Trophoblast cell (in vitro differentiated cells and primary cell): Measurements from ENCODE around the gene MMP15.

ENCODE experiments used
- DNase-seq, 2 donors: peaks; one replicate each; pipeline ENCODE4 v3.0.0-alpha.2; 2016
- H2AFZ ChIP-seq: 2 replicates; pipeline ENCODE4 v1.6.1; 2013; ENCODE audit warnings: low read length, moderate library complexity, mild to moderate bottlenecking; ENCODE audit not compliant: insufficient read depth, poor library complexity
- H2AK5ac ChIP-seq: 2 replicates; pipeline ENCODE4 v1.6.1; 2013; ENCODE audit warnings: mild to moderate bottlenecking, low read length
- H2BK120ac ChIP-seq: 2 replicates; pipeline ENCODE4 v1.6.1; 2013; ENCODE audit warnings: low read length, mild to moderate bottlenecking, moderate library complexity; ENCODE audit not compliant: insufficient read depth, poor library complexity
- H2BK12ac ChIP-seq: 2 replicates; pipeline ENCODE4 v1.6.1; 2013; ENCODE audit warnings: mild to moderate bottlenecking, low read length, moderate library complexity
- H2BK5ac ChIP-seq: 2 replicates; pipeline ENCODE4 v1.6.1; 2013; ENCODE audit warnings: low read length, low read depth, moderate library complexity, mild to moderate bottlenecking; ENCODE audit not compliant: poor library complexity
- H3K14ac ChIP-seq: 2 replicates; pipeline ENCODE4 v1.6.1; 2013; ENCODE audit warnings: mild to moderate bottlenecking, low read length
- H3K18ac ChIP-seq: 2 replicates; pipeline ENCODE4 v1.6.1; 2013; ENCODE audit warnings: mild to moderate bottlenecking, low read length
- H3K23ac ChIP-seq: 2 replicates; pipeline ENCODE4 v1.6.1; 2013; ENCODE audit warnings: low read length
- H3K27ac ChIP-seq: 2 replicates; pipeline ENCODE4 v1.5.1; 2013; ENCODE audit warnings: low read depth, mild to moderate bottlenecking, inconsistent platforms, low read length, moderate library complexity
- H3K27me3 ChIP-seq: 2 replicates; pipeline ENCODE4 v1.6.1; 2013; ENCODE audit warnings: inconsistent platforms, mild to moderate bottlenecking, low read length, moderate library complexity; ENCODE audit not compliant: insufficient read depth
- H3K36me3 ChIP-seq, 2 experiments: 1 replicate in 1 of 2; 2 replicates in 1 of 2; pipeline ENCODE4 v1.6.1; 2013; ENCODE audit warnings: low read length in 2 of 2, mild to moderate bottlenecking in 2 of 2, moderate library complexity in 1 of 2; ENCODE audit not compliant: insufficient read depth in 2 of 2, control insufficient read depth in 1 of 2
- H3K4ac ChIP-seq: 2 replicates; pipeline ENCODE4 v1.6.1; 2013; ENCODE audit warnings: low read depth, mild to moderate bottlenecking, low read length, moderate library complexity
- H3K4me1 ChIP-seq, 2 experiments: 1 replicate in 1 of 2; 2 replicates in 1 of 2; pipeline ENCODE4 v1.6.1; 2013; ENCODE audit warnings: low read length in 2 of 2, mild to moderate bottlenecking in 2 of 2, moderate library complexity in 1 of 2; ENCODE audit not compliant: insufficient read depth in 2 of 2, control insufficient read depth in 1 of 2
- H3K4me2 ChIP-seq: 2 replicates; pipeline ENCODE4 v1.6.1; 2013; ENCODE audit warnings: inconsistent platforms, mild to moderate bottlenecking, low read length, moderate library complexity
- H3K4me3 ChIP-seq: 2 replicates; pipeline ENCODE4 v1.5.1; 2013; ENCODE audit warnings: mild to moderate bottlenecking, low read depth, low read length, inconsistent platforms
- H3K79me1 ChIP-seq: one replicate; pipeline ENCODE4 v1.6.1; 2013; ENCODE audit warnings: low read length
- H3K79me2 ChIP-seq: 2 replicates; pipeline ENCODE4 v1.6.1; 2013; ENCODE audit warnings: low read length, mild to moderate bottlenecking; ENCODE audit not compliant: control insufficient read depth, insufficient read depth, poor library complexity
- H3K9ac ChIP-seq: 2 replicates; pipeline ENCODE4 v1.6.1; 2013; ENCODE audit warnings: mild to moderate bottlenecking, low read length
- H3K9me3 ChIP-seq: 2 replicates; pipeline ENCODE4 v1.6.1; 2013; ENCODE audit warnings: low read depth, mild to moderate bottlenecking, control low read depth, inconsistent platforms, low read length; ENCODE audit not compliant: insufficient read depth
- H4K12ac ChIP-seq: 2 replicates; pipeline ENCODE4 v1.6.1; 2013; ENCODE audit warnings: low read depth, mild to moderate bottlenecking, low read length, moderate library complexity
- H4K8ac ChIP-seq: 2 replicates; pipeline ENCODE4 v1.6.1; 2013; ENCODE audit warnings: low read depth, mild to moderate bottlenecking, low read length, moderate library complexity
- H4K91ac ChIP-seq: one replicate; pipeline ENCODE4 v1.6.1; 2013; ENCODE audit warnings: low read depth, mild to moderate bottlenecking, low read length, moderate library complexity
- WGBS: extraction: QIAGEN DNeasy Blood & Tissue Kit; methylation state at CpG from one replicate; pipeline ENCODE4 v1.1.7; 2013; ENCODE audit warnings: missing lambda C conversion rate; ENCODE audit not compliant: insufficient read length, insufficient coverage; ENCODE audit errors: extremely low coverage; 5-methylcytosine and 5-hydroxymethylcytosine counted together

MMP15 gene

GRCh38 chr16:58020628-58021521 lies 4.7 kb upstream of the MMP15 start:
- no peak overlapping the region for H3K4ac ChIP-seq
- no peaks in the 10 kb centered on the region for H3K79me2 ChIP-seq
- no peak overlapping the region for H3K4me3 ChIP-seq
- no peak overlapping the region for H2AK5ac ChIP-seq
- no peak overlapping the region for H4K12ac ChIP-seq
- no peaks in the 10 kb centered on the region for H3K9me3 ChIP-seq
- no peak overlapping the region for H3K18ac ChIP-seq
- H3K36me3 ChIP-seq, result peaks cover 7 to 16% of the 10 kb centered on the region in 2 experiments
- no peak overlapping the region for H3K9ac ChIP-seq
- H2BK5ac ChIP-seq, result no peak overlapping the region
- H3K4me1 ChIP-seq, result peaks cover 5 to 13% of the 10 kb centered on the region in 2 experiments
- H3K27ac ChIP-seq, result no peak overlapping the region
- H2BK120ac ChIP-seq, result no peak overlapping the region
- peak in 1 of 2 donors; percentile 65 for DNase-seq
- no CpG with 5 or more reads among the region's 8 CpGs for WGBS
- H3K27me3 ChIP-seq, result no peaks in the 10 kb centered on the region
- H2AFZ ChIP-seq, result no peak overlapping the region
- H3K79me1 ChIP-seq, result peaks cover 7% of the 10 kb centered on the region
- H3K4me2 ChIP-seq, result no peak overlapping the region
- H4K8ac ChIP-seq, result no peak overlapping the region
- H2BK12ac ChIP-seq, result no peak overlapping the region
- H3K23ac ChIP-seq, result no peak overlapping the region
- H3K14ac ChIP-seq, result no peak overlapping the region
- no peak overlapping the region for H4K91ac ChIP-seq

- no CpG with 5 or more reads among the region's 8 CpGs for WGBS
- H4K8ac ChIP-seq, result no peak overlapping the region
- H3K79me1 ChIP-seq, result peaks cover 15% of the 10 kb centered on the region
- H3K27me3 ChIP-seq, result no peaks in the 10 kb centered on the region
- no peak overlapping the region for H4K91ac ChIP-seq
- no peak overlapping the region for H2BK12ac ChIP-seq
- H3K4me3 ChIP-seq, result no peak overlapping the region
- H2AK5ac ChIP-seq, result no peak overlapping the region
- DNase-seq, result peak; percentile 71 to 73
- no peak overlapping the region for H3K27ac ChIP-seq
- H3K9me3 ChIP-seq, result no peaks in the 10 kb centered on the region
- no peak overlapping the region for H2BK120ac ChIP-seq
- H2AFZ ChIP-seq, result no peak overlapping the region
- no peak overlapping the region for H3K9ac ChIP-seq
- peaks cover 7 to 15% of the 10 kb centered on the region in 2 experiments for H3K36me3 ChIP-seq
- peaks cover 5% of the 10 kb centered on the region for H3K79me2 ChIP-seq
- H3K4ac ChIP-seq, result no peak overlapping the region
- H3K23ac ChIP-seq, result no peak overlapping the region
- H3K18ac ChIP-seq, result no peak overlapping the region
- H4K12ac ChIP-seq, result no peak overlapping the region
- no peak overlapping the region for H3K4me2 ChIP-seq
- no peak overlapping the region for H2BK5ac ChIP-seq
- H3K4me1 ChIP-seq, result peaks cover 5 to 13% of the 10 kb centered on the region in 2 experiments
- H3K14ac ChIP-seq, result no peak overlapping the region
Observed at GRCh38 chr16:58021661-58022551, 3.6 kb upstream of the MMP15 start.

- H2BK12ac ChIP-seq, result no peak overlapping the region
- no CpG with 5 or more reads among the region's 18 CpGs for WGBS
- H3K9ac ChIP-seq, result no peak overlapping the region
- H3K4me3 ChIP-seq, result no peak overlapping the region
- peaks cover 7% of the 10 kb centered on the region for H3K79me2 ChIP-seq
- H3K4ac ChIP-seq, result no peak overlapping the region
- H2BK5ac ChIP-seq, result no peak overlapping the region
- H3K23ac ChIP-seq, result no peak overlapping the region
- no peak overlapping the region for H4K12ac ChIP-seq
- no peak overlapping the region for H2AFZ ChIP-seq
- no peak overlapping the region for H3K4me2 ChIP-seq
- H3K79me1 ChIP-seq, result peaks cover 19% of the 10 kb centered on the region
- no peak overlapping the region for H3K27ac ChIP-seq
- H4K91ac ChIP-seq, result no peak overlapping the region
- H4K8ac ChIP-seq, result no peak overlapping the region
- no peak overlapping the region for H3K18ac ChIP-seq
- no peak for DNase-seq
- no peak overlapping the region for H3K14ac ChIP-seq
- H2BK120ac ChIP-seq, result no peak overlapping the region
- H3K36me3 ChIP-seq, result peaks cover 5 to 12% of the 10 kb centered on the region in 2 experiments
- H3K9me3 ChIP-seq, result no peaks in the 10 kb centered on the region
- H3K4me1 ChIP-seq, result peaks cover 7 to 19% of the 10 kb centered on the region in 2 experiments
- no peaks in the 10 kb centered on the region for H3K27me3 ChIP-seq
- H2AK5ac ChIP-seq, result no peak overlapping the region
Observed at GRCh38 chr16:58022601-58023371, 2.8 kb upstream of the MMP15 start.
